ENCODE results near the gene DCAF4L1. TPM values are rescaled to one million over a fixed set of nuclear protein-coding genes. Genes with fewer than 3 reads are reported as not detected.
A peak's percentile ranks its signal among the peaks of the same experiment; 100 is the strongest.

The DCAF4L1 gene
- total RNA-seq, 2 experiments from 2014 or later = 0.26 to 0.27 TPM

DNA sequence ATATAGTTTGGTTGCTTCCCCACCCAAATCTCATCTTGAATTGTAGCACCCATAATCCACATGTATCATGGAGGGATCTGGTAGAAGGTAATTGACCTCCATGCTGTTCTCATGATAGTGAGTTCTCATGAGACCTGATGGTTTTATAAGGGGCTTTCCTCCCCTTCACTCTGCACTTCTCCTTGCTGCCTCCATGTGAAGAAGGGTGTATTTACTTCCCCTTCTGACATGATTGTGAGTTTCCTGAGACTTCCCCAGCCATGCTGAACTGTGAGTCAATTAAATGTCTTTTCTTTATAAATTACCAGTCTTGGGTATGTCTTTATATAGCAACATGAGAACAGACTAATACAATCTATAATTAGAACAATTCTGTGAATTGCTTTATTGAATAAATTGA lies 11.9 kb upstream of the DCAF4L1 start:
- Mint-ChIP-seq H3K4me1 (no peaks in the 10 kb centered on the region), H3K4me3 (no peak overlapping the region), H3K27me3 (peaks cover 6% of the 10 kb centered on the region), H3K27ac (no peak overlapping the region), H3K36me3 (peaks cover 6% of the 10 kb centered on the region), H3K9me3 (peaks cover 12% of the 10 kb centered on the region)
- DNase-seq = no peak

DNA sequence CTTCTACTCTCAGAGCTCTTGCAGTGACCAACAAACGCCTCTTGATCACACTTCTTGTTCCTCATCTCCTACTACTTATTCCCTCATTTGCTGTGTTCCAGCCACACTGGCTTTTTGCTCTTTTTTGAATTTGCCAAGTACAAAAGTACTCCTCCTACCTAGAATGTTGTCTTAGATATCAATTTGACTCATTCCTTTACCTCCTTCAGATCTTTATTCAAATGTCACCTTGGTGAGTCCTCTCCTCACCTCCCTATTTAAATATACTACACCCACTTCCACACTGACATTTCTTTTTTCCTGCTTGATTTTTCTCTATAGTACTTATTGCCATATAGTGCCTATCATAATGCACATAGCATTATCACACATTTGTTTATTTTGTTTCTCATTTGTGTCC lies 6.2 kb upstream of the DCAF4L1 start:
- peaks cover 14% of the 10 kb centered on the region for H3K27me3 Mint-ChIP-seq
- H3K27ac Mint-ChIP-seq = no peak overlapping the region
- no peaks in the 10 kb centered on the region for H3K36me3 Mint-ChIP-seq
- peaks cover 5% of the 10 kb centered on the region for H3K4me1 Mint-ChIP-seq
- H3K4me3 Mint-ChIP-seq = no peak overlapping the region
- no peak for DNase-seq
- H3K9me3 Mint-ChIP-seq = no peaks in the 10 kb centered on the region

DNA sequence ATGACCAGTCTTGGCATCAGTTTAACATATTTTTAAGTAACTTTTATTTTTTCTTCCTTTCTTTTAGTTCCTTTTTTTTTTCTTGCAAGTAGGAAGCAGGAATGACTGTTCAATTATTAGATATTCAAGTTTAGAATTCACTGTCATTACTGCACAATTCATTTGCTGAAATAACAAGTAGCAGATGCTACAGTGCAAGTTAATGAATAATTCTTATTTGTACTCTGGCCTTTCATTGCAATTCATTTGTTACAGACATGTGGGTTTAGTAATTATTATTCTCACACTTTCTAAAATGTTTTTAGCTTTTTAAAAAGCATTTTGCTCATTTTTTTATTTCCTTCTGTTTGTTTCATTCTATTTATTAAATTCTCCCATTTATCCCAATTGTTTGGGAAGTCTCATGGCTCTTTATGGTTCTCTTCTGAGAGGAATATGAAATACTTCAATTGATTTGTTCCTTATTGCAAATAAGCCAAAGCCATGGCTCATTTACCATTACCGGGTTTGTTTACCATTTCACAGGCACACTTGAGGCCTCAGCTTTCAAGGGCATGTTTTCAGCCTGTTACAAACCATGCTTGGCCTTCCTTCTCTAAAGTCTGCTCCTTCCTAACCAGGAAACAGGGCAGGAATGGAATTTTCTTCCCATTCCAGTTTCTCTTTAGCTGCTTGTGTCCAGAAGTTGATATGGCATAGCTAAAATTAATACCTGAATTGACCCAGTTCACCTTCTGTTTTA lies 4.6 kb upstream of the DCAF4L1 start:
- Mint-ChIP-seq H3K4me3 (no peak overlapping the region), H3K27me3 (peaks cover 14% of the 10 kb centered on the region), H3K4me1 (peaks cover 5% of the 10 kb centered on the region), H3K27ac (no peak overlapping the region), H3K9me3 (no peaks in the 10 kb centered on the region), H3K36me3 (no peaks in the 10 kb centered on the region)
- no peak for DNase-seq

DNA sequence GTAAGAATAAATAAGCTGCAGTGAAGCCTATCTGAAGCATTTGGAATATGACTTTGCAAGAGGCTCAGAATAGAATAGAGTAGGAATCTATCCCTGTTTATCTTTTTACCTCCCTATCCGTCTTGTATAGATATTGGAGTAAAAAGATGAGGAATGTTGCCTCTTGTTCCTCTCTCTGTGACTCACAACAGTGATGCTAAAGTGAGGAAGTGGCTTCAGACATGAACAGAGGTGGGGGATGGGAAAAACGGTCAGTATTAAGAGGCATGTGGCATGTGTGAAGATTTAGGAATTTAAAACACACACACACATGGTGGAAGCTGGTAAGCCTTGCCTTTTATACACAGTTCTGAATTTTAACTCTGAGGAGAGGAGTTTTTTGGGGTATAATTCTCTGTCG lies 3.8 kb upstream of the DCAF4L1 start:
- DNase-seq = no peak
- Mint-ChIP-seq H3K27ac (no peak overlapping the region), H3K4me1 (peaks cover 5% of the 10 kb centered on the region), H3K9me3 (no peaks in the 10 kb centered on the region), H3K4me3 (no peak overlapping the region), H3K36me3 (no peaks in the 10 kb centered on the region), H3K27me3 (peaks cover 8% of the 10 kb centered on the region)

DNA sequence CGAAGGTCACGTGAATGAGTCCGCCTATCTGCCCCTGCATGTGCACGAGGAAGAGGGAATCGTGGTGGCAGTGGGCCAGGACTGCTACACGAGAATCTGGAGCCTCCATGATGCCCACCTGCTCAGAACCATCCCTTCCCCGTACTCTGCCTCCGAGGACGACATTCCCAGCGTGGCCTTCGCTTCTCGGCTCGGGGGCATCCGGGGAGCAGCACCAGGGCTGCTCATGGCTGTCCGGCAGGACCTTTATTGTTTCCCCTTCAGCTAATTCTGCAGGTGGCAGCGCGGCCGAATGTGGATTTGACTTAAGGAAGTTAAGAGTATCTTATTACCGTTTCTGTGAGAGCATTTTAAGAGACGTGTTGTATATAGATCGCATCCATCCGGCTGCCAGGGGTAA lies 1.2 kb downstream of the DCAF4L1 start:
- H3K4me1 Mint-ChIP-seq = peaks cover 2% of the 10 kb centered on the region
- H3K36me3 Mint-ChIP-seq = peaks cover 1% of the 10 kb centered on the region
- no peak for DNase-seq
- H3K27ac Mint-ChIP-seq = no peak overlapping the region
- H3K4me3 Mint-ChIP-seq = no peak overlapping the region
- H3K9me3 Mint-ChIP-seq = no peaks in the 10 kb centered on the region
- H3K27me3 Mint-ChIP-seq = peaks cover 4% of the 10 kb centered on the region

DNA sequence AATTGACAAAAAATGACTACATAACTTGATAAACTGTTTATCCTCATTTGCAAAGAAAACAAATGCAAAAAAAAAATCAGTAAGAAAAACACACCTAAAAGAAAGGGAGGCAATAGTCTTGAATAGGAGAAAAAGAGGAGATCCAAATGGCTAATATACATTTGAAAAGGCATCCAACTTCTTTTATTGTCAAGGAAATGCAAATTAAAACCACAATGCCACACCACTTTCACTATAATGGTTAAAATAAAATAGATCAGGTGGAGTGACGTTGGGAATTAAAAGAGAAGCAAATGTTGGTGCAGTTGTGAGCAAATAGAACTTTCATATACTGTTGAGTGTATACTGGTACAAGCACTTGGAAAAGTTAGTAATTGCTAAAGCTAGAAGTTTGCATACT lies 3.6 kb downstream of the DCAF4L1 start:
- Mint-ChIP-seq H3K4me3 (no peak overlapping the region), H3K27me3 (no peaks in the 10 kb centered on the region), H3K27ac (no peak overlapping the region), H3K36me3 (peaks cover 1% of the 10 kb centered on the region), H3K9me3 (no peaks in the 10 kb centered on the region), H3K4me1 (peaks cover 9% of the 10 kb centered on the region)
- no peak for DNase-seq

DNA sequence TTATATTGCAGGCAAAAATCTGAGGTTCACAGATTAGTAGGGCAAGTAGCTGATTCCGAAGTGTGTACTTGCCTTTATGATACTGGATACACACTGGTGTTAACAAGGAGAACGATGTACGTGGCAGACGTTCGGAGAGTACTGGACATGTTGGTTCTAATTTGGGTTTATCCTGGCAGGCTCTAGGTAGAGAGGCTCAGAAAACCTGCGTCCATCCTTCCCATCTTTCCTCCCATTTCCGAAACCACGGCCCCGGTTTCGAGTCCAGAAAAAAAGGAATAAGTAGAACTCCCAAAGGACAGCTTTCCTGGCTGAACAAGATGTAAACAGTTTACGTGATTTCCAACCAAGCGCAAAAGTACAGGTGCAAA lies 8.4 kb downstream of the DCAF4L1 start:
- H3K9me3 Mint-ChIP-seq = no peaks in the 10 kb centered on the region
- H3K36me3 Mint-ChIP-seq = peaks cover 11% of the 10 kb centered on the region
- H3K4me3 Mint-ChIP-seq = peak overlapping the region; percentile 92
- peak overlapping the region; percentile 91 for H3K27ac Mint-ChIP-seq
- DNase-seq = no peak
- H3K27me3 Mint-ChIP-seq = no peaks in the 10 kb centered on the region
- H3K4me1 Mint-ChIP-seq = peaks cover 18% of the 10 kb centered on the region

DNA sequence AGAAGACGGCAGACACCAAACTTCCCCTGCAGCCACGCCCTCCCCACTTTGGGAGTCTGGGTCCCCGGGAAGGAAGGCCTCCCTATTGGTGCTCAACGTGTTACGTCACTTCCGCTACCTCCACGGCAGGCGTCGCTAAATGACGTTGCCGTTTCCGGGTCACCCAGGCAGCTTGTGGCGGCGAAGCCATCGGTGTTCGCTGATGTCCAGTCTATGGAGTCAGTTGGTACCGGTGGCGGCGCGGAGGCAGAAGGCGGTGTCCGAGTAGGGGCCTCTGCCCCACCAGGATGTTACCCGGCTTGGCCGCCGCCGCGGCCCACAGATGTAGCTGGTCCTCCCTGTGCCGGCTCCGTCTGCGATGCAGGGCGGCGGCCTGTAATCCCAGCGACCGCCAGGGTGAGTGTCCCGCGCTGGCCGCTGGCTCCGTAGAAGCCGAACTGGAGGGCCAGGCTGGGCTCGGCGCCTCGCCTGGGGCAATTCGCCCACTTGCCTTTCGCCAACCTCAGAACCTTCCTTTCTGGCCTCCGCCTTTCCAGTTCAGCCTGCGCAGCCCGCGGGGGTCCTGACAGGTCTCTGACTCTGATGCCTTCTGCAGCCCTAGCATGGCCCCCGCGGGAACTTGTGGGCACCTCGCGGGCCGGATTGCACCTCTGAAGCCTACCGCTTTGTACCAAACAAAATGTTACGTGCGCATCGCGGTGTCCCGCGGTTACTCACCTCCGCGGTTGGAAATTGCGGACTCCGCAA lies 9.0 kb downstream of the DCAF4L1 start, which contains the start of gene SLC30A9:
SLC30A9 (plus strand) TSS at position 166 of the 747 bp plus-strand sequence; CDS start at position 288, 122 bp downstream.
- peak within 1 kb of the TSS; percentile 91 for H3K27ac Mint-ChIP-seq
- no peaks in the 10 kb centered on the region for H3K9me3 Mint-ChIP-seq
- peak; percentile 90 for DNase-seq
- H3K4me3 Mint-ChIP-seq = peak within 1 kb of the TSS; percentile 92
- no peaks in the 10 kb centered on the region for H3K27me3 Mint-ChIP-seq
- peaks cover 21% of the 10 kb centered on the region for H3K4me1 Mint-ChIP-seq
- peaks cover 11% of the 10 kb centered on the region for H3K36me3 Mint-ChIP-seq

DNA sequence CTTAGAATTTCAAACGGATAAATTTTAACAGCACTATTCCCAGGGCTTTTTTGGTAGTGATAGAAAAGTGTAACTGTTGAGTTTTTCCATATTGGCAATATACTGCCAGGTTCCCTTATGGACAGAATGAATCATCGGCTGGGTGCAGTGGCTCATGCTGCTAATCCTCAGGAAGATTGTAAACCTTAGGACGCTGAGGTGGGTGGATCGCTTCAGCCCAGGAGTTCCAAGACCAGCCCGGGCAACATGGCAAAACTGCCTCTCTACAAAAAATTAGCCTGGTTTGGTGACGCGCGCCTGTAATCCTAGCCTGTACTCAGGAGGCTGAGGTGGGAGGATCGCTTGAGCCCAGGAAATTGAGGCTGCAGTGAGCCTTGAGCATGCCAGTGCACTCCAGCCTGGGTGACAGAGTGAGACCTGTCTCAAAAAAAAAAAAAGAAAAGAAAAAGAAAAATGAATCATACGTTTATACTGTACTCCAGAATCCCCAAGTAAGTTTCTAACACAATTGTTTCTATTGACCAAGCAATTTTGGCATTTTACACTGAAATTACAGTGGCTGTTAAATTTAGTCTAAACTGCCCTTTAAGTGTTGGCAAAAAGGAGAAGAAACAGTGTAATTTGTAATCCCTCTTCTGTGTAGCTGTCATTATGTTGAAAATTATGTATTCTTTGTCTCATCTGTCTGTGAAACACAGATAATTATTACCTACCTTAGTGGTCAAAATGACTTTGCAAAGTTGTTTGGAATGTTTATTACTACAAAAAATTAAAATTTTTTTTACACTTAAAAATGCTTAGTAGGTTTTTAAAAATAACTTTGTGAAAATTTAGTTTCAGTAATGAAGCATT lies 10.6 kb downstream of the DCAF4L1 start:
- DNase-seq = no peak
- peaks cover 20% of the 10 kb centered on the region for H3K4me1 Mint-ChIP-seq

DNA sequence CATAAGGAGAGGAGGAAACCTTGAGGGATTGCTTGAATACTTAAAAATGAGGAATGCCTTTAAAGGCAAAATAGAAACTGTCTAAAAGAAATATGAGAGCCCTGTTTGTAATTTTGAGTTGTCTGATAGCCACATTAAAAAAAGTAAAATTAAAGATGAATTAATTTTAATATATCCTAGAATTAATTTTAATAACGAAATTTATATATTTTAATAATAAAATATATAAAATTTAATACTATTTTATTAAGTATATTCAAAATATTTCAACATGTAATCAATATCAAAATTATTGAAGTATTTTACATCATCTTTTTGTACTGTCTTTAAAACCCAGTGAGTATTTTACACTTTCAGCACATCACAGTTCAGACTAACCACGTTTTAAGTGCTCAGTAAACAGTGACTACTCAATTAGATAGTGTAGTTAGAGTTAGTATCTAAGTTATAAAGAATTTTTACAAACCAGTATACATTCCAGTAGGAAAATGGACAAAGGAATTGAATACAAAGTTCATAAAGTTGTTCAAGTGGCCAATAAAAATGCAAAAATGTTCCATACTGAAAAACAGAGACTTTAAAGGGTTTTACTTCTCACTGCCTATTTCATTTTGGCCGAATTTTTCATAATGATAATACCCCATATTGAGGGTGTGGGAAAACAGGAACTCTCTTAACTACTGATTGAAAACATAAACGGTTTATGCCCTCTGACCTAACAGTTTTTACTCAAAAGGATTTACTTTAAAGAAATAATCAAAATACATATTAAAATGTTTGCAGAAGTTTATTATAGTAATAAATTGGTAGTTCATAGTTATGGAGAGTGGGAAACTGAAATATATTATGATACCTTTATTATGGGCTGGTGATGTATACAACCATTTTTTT lies 11.7 kb downstream of the DCAF4L1 start:
- Mint-ChIP-seq H3K9me3 (no peaks in the 10 kb centered on the region), H3K27ac (no peak overlapping the region), H3K27me3 (no peaks in the 10 kb centered on the region), H3K4me3 (no peak overlapping the region), H3K36me3 (peaks cover 13% of the 10 kb centered on the region), H3K4me1 (peaks cover 24% of the 10 kb centered on the region)
- no peak for DNase-seq

More for the DNA sequence above, 10.6 kb downstream of the DCAF4L1 start:
- no peak overlapping the region for H3K27ac Mint-ChIP-seq
- peaks cover 10% of the 10 kb centered on the region for H3K36me3 Mint-ChIP-seq
- no peaks in the 10 kb centered on the region for H3K9me3 Mint-ChIP-seq
- no peaks in the 10 kb centered on the region for H3K27me3 Mint-ChIP-seq
- peak overlapping the region; percentile 92 for H3K4me3 Mint-ChIP-seq

DNA sequence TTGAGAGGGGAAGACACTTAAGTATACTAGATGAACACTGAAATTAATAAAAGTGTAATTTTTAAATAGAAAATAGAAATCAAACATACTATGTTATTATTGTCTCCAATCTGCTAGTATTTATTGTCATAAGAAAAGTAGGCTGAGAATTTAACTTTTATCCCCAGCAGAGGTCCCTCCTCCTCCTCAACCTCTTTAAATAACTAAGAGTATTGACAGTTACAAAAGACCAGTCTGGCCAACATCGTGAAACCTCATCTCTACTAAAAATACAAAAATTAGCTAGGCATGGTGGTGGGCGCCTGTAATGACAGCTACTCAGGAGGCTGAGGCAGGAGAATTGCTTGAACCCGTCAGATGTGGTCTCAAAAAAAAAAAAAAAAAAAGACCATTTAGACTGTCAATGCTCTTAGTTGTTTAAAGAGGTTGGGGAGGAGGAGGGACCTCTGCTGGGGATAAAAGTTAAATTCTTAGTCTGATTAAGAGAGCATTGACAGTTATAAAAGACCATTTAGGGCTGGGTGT lies 13.0 kb downstream of the DCAF4L1 start:
- Mint-ChIP-seq H3K9me3 (no peaks in the 10 kb centered on the region), H3K36me3 (peaks cover 13% of the 10 kb centered on the region), H3K27ac (no peak overlapping the region), H3K27me3 (no peaks in the 10 kb centered on the region), H3K4me1 (peaks cover 19% of the 10 kb centered on the region), H3K4me3 (no peak overlapping the region)
- DNase-seq = no peak

DNA sequence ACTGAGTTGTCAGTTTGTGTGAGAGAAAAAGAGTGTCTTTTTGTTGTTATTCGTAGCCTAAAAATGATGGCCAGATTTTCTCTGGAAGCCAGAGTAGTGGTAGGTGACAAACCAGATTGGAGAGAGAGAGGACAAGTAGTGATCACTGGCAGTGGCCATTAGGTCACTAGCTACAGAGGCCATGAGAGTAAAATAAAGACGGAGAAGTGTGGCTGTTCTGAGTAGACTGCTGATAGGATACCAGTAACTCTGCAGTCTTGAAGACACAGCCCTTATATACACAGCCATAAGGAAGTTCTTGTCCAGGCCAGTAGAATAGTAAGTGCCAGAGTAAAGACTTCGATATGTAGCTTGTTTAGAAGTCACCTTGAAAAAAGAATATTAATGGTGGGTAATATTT lies 16.5 kb downstream of the DCAF4L1 start:
- Mint-ChIP-seq H3K27ac (no peak overlapping the region), H3K36me3 (peaks cover 15% of the 10 kb centered on the region), H3K4me1 (peaks cover 17% of the 10 kb centered on the region), H3K4me3 (no peak overlapping the region), H3K9me3 (no peaks in the 10 kb centered on the region), H3K27me3 (no peaks in the 10 kb centered on the region)
- no peak for DNase-seq

DNA sequence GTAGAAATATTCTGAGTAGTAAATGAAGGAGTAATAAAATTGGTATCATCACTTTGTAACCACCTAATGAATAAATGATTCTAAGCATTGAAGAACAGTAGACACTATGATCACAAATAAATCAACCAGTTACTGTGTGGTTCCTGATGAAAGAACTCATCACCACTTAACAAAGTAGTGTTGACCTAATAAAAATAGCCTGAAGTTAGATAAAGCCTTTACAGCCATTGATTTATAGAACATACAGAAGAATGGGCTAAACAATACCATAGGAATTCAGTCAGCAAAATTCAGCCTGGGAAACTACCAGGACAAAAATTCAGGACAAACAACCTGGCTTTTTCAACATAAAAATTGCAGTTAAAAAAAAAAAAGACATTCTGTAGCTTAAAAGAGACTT lies 17.8 kb downstream of the DCAF4L1 start:
- peaks cover 27% of the 10 kb centered on the region for H3K36me3 Mint-ChIP-seq
- H3K4me1 Mint-ChIP-seq = peaks cover 23% of the 10 kb centered on the region
- DNase-seq = no peak
- no peak overlapping the region for H3K27ac Mint-ChIP-seq
- H3K27me3 Mint-ChIP-seq = no peaks in the 10 kb centered on the region
- H3K9me3 Mint-ChIP-seq = no peaks in the 10 kb centered on the region
- H3K4me3 Mint-ChIP-seq = no peak overlapping the region
